GM18505 (cell line): ENCODE measurements around the gene C5orf15.

ENCODE experiments used
- ATAC-seq: cut with Tn5 transposase; IDR thresholded peaks from one replicate; pipeline ENCODE4 v1.9.1; 2021; ENCODE audit not compliant: unreplicated experiment
- POLR2A ChIP-seq: IDR thresholded peaks from 4 replicates; pipeline ENCODE4 v1.6.1; 2011; ENCODE audit warnings: borderline replicate concordance; ENCODE audit not compliant: insufficient read depth, insufficient read length; ENCODE audit errors: extremely low read depth

Gene C5orf15

DNA sequence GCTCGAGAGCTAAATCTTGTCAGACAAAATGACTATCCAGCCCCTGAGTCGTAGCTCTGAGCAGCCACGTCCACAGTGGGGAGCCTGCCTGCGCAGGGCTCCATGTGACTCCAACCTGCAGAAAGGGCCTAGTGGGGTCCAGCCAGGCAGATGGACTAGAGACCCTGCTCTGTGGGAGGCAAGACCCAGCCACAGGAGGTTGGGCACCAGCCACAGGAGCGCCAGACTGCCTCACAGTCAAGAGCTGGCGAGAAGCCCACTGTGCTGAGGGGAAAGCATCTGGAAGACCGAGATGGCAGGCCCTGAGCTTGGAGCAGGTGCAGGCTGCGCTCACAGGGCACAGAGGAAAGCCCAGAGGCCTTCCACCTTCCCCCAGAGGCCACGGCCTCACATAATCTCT is 61.4 kb downstream of the C5orf15 start:
- TF ChIP-seq POLR2A, result no peak
- no peak for ATAC-seq

DNA sequence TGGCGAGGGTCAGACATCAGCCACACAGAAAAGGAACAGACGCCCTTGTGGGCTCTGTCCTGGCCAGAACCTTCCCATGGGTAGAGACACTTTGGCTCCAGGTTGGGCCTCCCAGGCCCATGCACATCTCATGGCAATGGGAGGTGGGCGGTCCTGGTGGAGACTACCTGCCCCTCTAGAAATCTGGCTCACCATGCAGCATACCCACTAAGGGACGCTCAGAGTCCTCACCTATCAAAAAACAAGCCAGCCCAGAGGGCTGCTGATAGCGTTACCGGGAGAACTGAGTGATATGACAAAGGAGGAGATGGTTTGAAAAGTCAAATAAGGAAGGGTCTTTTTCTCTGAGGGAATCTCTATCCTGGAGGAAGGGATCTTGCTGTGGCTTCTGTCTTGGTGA is 62.1 kb downstream of the C5orf15 start:
- no peak for TF ChIP-seq POLR2A
- ATAC-seq, result no peak
